Measurements from ENCODE around the gene ARL16.

Gene ARL16

DNA sequence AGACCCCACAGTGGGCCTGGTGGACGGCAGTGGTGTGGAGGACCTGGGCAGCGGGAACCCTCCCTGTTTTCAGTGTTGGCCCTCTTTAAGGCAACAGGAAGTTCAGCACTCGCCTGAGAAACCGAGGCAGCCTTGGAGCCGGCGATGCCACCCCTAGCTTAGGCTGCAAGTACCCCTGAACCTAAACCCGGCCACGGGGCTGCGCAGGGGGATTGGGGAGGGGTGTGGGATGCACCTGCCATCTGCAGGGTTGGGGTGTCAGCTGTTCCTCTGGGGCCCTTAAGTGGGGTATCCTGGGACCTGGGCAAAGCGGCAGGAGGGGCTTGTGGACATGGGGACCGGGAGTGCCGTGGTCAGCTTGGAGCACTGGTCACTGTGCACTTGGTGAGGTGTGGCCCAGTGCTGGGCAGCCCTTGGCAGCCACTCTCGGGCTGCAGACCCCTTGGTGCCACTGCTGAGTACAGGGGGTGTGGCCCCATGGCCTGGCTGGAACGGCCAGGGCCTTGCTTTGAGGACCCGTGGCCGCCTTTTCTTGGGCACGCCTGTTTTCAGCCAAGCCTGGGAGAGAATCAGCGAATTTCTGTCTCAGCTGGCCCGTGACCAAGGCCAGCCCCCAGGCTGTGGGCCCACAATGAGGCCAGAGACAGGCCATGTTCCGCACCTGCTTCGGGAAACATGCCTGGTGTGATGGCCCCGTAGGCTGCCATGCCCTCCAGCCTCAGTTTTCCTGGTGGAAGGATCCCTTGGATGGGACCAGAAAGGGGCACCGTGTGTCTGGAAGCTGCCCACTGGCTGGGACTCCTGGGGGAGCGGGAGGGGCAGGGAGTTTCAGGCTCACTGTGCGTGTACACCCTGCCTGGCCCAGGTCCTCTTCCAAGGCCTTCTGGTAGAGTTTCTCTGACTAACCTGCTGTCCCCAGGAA lies 24.4 kb upstream of the ARL16 start:
- ChIA-PET POLR2A (interaction anchor here (1.0 to 1.9 kb wide), 3 partner anchors 12 to 24 kb away, joined by 3 to 9 read pairs (median 6); partner anchors contain the start of genes ARL16 and HGS), CTCF (no interaction called here)
- peak; percentile 18; the same call in 1 of the 2 replicates for TF ChIP-seq HDGF (IDR thresholded peaks at IDR 0.05; ENCODE audit: borderline replicate concordance)
- TF ChIP-seq BHLHE40 (IDR thresholded peaks at IDR 0.05; ENCODE audit: borderline replicate concordance), result no peak
- TF ChIP-seq FOXM1 (IDR thresholded peaks at IDR 0.05; ENCODE audit: borderline replicate concordance), result no peak
- no peak for DNase-seq (ENCODE audit: extremely low spot score)

DNA sequence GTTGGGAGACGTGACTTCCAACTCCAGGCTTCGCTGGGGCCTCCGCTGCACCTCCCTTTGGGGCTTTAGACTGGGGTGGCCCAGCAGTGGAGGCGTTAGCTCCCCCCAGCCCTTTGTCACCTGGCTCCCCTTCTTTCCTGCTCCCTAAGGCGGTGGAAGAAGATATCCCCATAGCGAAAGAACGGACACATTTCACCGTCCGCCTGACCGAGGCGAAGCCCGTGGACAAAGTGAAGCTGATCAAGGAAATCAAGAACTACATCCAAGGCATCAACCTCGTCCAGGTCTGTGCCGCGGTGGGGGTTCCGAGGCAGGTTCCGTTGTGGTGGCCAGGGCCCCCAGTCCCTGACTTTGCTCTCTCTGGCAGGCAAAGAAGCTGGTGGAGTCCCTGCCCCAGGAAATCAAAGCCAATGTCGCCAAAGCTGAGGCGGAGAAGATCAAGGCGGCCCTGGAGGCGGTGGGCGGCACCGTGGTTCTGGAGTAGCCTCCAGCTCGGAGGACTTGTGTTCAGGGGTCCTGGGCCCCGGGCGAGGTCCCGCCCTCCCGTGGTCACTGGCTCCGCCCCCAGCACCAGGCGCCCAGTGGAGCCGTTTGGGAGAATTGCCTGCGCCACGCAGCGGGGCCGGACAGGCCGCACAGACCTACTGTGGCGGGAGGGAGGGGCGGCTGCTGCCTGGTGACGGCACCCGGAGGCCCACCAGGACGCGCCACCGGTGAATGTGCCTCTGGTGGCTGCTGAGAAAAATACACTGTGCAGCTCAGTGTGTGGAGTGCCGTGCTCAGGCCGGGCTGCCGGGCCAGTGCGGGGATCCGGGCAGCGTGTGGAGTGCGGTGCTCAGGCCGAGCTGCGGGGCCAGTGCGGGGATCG lies 23.4 kb upstream of the ARL16 start:
- TF ChIP-seq FOXM1 (IDR thresholded peaks at IDR 0.05; ENCODE audit: borderline replicate concordance) (no peak), L3MBTL2 (conservative IDR thresholded peaks at IDR 0.05) (no peak), SUZ12 (IDR thresholded peaks at IDR 0.05) (no peak), ZNF384 (IDR thresholded peaks at IDR 0.05) (no peak), ARNT (IDR thresholded peaks at IDR 0.05) (no peak), BHLHE40 (IDR thresholded peaks at IDR 0.05; ENCODE audit: borderline replicate concordance) (no peak), CTBP1 (IDR thresholded peaks at IDR 0.05; ENCODE audit: borderline replicate concordance) (no peak), FOXA1 (IDR thresholded peaks at IDR 0.05) (no peak), ELF4 (IDR thresholded peaks at IDR 0.05) (no peak)
- TF ChIP-seq, protein P1, sequence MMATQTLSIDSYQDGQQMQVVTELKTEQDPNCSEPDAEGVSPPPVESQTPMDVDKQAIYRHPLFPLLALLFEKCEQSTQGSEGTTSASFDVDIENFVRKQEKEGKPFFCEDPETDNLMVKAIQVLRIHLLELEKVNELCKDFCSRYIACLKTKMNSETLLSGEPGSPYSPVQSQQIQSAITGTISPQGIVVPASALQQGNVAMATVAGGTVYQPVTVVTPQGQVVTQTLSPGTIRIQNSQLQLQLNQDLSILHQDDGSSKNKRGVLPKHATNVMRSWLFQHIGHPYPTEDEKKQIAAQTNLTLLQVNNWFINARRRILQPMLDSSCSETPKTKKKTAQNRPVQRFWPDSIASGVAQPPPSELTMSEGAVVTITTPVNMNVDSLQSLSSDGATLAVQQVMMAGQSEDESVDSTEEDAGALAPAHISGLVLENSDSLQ (IDR thresholded peaks at IDR 0.05), result no peak

DNA sequence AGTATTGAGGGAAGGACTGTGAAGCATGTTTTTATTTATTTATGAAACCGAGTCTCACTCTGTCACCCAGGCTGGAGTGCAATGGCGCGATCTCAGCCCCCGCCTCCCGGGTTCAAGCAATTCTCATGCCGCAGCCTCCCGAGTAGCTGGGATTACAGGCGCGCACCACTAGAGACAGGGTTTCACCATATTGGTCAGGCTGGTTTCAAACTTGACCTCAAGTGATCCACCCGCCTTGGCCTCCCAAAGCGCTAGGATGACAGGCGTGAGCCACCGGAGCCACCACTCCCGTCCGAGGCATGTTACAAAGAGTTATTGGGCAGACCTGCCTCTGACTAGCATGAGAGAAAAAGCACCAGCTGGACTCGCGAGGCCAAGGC lies 22.6 kb upstream of the ARL16 start:
- TF ChIP-seq ELF4 (IDR thresholded peaks at IDR 0.05) (no peak), BHLHE40 (IDR thresholded peaks at IDR 0.05; ENCODE audit: borderline replicate concordance) (no peak), SUZ12 (IDR thresholded peaks at IDR 0.05) (no peak), ZNF384 (IDR thresholded peaks at IDR 0.05) (no peak)
- TF ChIP-seq, protein P1 (IDR thresholded peaks at IDR 0.05), result no peak
- POLR2A ChIA-PET, result interaction anchor here (0.7 kb wide), 1 partner anchor 22 kb away, joined by 3 read pairs; no protein-coding TSS in a partner anchor
- no peak for DNase-seq (ENCODE audit: extremely low spot score)
- CTCF ChIA-PET, result no interaction called here

More for the DNA sequence above, 23.4 kb upstream of the ARL16 start:
- no peak for DNase-seq (ENCODE audit: extremely low spot score)
- ChIA-PET CTCF (no interaction called here), POLR2A (interaction anchor here (0.7 to 0.8 kb wide), 2 partner anchors 22 to 41 kb away, joined by 3 read pairs; no protein-coding TSS in a partner anchor)

DNA sequence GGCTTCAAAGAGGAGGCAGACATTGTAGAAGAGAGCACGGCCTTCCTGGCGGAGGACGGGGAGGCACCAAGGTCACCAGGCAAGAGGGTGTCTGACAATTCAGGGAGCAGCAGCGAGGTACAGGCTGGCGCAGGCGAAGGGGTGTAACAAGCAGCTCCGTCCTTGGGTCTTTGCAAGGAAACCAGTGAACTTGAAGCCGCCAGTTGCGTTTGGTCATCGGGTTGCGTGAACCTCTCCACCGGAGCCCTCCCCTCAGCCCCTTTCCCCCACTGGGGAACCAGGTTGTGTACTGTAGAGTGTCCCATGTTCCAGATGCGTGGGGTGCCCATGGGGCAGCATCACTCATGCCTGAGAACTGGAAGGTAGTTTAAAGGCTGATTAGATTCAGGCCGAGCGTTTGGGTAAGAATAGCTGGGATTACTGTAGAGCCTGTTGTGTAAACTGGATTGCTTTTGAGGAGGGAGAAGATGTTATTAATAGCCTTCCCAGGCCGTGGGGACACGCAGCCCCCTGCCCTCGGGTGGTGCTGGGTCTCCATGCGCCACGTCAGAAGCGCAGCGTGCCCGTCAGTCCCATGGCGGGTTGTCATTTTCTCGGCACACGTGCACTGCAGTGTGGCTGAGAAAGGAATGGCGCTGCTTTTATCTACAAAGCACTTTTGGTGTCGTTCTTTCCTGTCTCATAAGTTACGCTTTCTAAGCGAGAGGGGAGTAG lies 22.1 kb upstream of the ARL16 start:
- CTCF ChIA-PET, result no interaction called here
- no peak for TF ChIP-seq BHLHE40 (IDR thresholded peaks at IDR 0.05; ENCODE audit: borderline replicate concordance)
- TF ChIP-seq TARDBP (IDR thresholded peaks at IDR 0.05), result no peak
- no peak for TF ChIP-seq L3MBTL2 (conservative IDR thresholded peaks at IDR 0.05)
- no peak for TF ChIP-seq NFRKB (IDR thresholded peaks at IDR 0.05)
- TF ChIP-seq FOXK2 (IDR thresholded peaks at IDR 0.05), result no peak
- TF ChIP-seq, protein P1 (IDR thresholded peaks at IDR 0.05), result no peak
- TF ChIP-seq ZNF384 (IDR thresholded peaks at IDR 0.05), result no peak
- no peak for TF ChIP-seq SP1 (IDR thresholded peaks at IDR 0.05)

DNA sequence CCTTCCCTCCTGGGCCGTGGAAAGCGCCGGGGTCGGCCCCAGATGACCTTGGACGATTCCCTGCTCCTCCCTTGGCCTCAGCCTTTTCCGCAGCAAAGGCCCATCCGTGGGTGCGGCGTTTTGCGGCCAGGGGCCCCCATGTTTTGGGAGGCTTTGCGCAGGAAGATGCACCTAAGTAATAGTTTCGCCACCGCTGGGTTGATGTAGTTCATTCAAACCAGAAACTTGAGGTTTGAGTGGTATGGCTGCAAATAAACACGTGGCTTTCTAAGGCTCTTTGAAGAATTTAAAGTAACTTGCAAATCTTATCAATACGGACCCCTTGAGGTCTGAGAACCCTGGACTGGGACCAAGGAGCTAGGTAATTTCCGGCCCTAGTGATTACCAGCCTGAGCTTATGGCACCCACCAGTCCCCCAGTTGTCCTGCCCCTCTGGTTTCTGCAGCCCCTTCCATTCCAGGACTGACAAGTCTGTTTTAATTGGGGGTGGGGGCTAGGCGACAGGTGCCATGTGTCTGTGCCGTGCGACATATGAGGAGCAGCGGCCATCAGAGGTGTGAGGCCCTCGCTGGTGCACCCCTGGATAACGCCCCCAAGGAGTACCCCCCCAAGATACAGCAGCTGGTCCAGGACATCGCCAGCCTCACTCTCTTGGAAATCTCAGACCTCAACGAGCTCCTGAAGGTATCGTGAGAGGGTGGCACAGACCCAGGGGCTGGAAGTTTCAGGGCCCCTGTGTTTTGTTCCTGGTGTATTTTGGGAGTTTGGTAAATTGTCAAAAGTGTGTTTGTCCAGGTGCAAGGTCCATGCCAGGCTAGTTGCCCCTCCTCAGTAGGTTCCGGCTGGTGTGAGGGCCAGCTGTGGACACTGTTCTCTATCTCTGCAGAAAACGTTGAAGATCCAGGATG lies 20.4 kb upstream of the ARL16 start:
- ChIA-PET CTCF (no interaction called here), POLR2A (interaction anchor here (0.6 to 4.1 kb wide), 20 partner anchors 10 to 169 kb away, joined by 3 to 120 read pairs (median 5); partner anchors contain the start of genes ARL16, CCDC137, FAAP100 and HGS)
- no peak; the same call in 1 of the 2 replicates for TF ChIP-seq L3MBTL2 (conservative IDR thresholded peaks at IDR 0.05)
- no peak for TF ChIP-seq CTBP1 (IDR thresholded peaks at IDR 0.05; ENCODE audit: borderline replicate concordance)
- TF ChIP-seq, protein P1 (IDR thresholded peaks at IDR 0.05), result no peak
- no peak for TF ChIP-seq ELF4 (IDR thresholded peaks at IDR 0.05)
- TF ChIP-seq FOXM1 (IDR thresholded peaks at IDR 0.05; ENCODE audit: borderline replicate concordance), result no peak
- TF ChIP-seq TARDBP (IDR thresholded peaks at IDR 0.05), result no peak
- no peak for TF ChIP-seq SUZ12 (IDR thresholded peaks at IDR 0.05)
- no peak for TF ChIP-seq FOXK2 (IDR thresholded peaks at IDR 0.05)
- DNase-seq (ENCODE audit: extremely low spot score), result no peak

More for the DNA sequence above, 22.1 kb upstream of the ARL16 start:
- POLR2A ChIA-PET, result no interaction called here
- DNase-seq (ENCODE audit: extremely low spot score), result no peak

All from HEK293T (cell line).